RPMI7951 (cell line): ENCODE measurements around the gene GTF2F2. TPM values are rescaled to one million over a fixed set of nuclear protein-coding genes. Genes with fewer than 3 reads are reported as not detected.

Experiments
- DNase-seq: peaks from one replicate; pipeline ENCODE4 v3.0.0-alpha.2; 2012; ENCODE audit warnings: low read depth
- total RNA-seq: library from RNA; depleted of rRNA; stranded (reverse); fragments of >200 nt; shearing (Covaris generic); gene quantifications from 2 replicates; pipeline ENCODE4 v1.2.3, GENCODE V29; 2014

GTF2F2 gene
- total RNA-seq, 1 experiment from 2014 or later = 31.7 TPM

DNA sequence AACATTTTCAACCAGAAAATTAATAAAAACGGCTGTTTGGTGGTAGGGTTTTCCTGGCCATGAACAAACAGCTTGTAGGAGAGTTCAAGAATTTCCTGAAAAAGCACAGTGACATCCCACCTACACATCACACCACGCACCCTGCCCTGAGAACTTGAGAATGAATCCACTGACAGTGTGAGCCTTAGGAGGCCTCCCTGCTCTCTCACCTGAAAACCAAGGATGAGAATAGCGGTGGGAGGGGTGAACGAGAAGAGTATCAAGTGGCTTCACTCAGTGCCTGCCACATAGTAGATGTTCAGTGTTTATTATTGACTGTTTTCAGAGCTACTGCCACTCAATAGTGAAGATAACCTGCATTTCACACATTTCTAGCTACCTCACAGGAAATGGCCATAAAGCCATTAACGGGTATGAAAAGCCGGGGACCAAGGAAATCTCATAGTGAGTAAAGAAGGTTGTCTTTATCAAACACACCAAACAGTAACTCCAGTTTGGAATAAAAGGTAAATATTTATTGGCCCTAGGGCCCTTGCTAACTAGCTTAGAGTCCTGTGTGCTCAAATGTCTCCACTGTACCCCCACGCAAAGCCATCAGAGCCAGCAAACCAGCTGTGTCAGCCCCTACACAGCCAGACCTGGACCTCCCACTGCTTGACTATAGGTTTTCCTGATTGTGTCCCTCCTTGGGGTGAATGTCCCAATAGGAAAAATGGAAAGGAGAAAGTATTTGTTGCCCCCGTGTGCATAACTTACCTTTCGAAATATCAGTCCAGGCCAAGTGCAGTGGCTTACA is 180.1 kb downstream of the GTF2F2 start:
- DNase-seq = no peak

DNA sequence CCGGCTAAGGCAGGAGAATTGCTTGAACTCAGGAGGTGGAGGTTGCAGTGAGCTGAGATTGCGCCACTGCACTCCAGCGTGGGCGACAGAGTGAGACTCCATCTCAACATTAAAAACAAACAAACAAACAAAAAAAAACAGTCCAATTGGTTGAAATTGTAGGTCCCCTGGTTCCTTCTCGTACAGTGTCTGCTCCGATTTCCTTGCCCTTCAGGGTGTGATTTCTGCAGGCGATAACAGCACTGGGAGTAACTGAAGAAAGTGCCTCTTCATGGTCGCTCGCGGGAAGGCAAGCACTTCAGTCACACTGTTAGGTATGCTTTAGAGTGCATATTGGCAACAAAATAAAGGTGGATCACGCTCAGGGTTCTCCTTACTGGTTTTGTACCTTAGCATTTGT is 181.0 kb downstream of the GTF2F2 start:
- DNase-seq = no peak

- no peak for DNase-seq
Measured at GRCh38 chr13:45302507-45302906, 182.2 kb downstream of the GTF2F2 start.

- no peak for DNase-seq
Measured at GRCh38 chr13:45303026-45303425, 182.7 kb downstream of the GTF2F2 start.

DNA sequence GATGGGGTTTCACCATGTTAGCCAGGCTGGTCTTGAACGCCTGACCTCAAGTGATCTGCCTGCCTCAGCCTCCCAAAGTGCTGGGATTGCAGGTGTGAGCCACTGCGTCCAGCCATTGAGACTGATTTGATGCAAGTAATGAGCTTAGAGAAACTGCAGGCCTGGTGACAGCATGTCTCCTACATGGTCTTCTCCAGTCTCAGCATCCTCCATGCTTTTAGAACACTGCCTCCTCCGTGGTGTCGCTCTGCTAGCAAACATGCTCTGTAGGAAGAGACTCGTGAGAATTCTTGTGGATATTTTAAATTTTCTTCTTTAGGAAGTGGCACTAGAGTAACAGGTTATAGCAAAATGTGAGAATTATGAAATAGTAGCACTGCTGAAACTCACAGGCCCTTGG is 183.6 kb downstream of the GTF2F2 start:
- no peak for DNase-seq

- DNase-seq = no peak
Measured at GRCh38 chr13:45305079-45305478, 184.8 kb downstream of the GTF2F2 start.

DNA sequence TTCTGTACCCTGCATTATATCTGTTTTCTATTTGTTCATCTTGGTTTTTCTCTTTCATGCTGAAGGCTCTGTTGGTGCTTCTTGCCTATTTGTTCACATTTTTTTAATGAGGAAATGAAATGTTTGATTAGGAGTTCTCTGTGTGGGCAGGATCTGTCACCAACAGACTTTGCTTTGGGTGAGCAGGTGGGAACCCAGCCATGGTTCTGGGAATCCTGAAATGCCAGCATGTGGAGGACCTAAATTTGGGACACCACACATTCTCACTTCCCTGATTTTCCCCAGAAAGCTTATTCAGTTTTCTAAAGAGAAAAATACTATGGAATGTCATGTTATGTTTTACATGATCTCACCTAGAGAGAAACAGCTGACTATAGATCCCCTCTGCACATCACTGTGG is 186.7 kb downstream of the GTF2F2 start:
- DNase-seq = no peak

DNA sequence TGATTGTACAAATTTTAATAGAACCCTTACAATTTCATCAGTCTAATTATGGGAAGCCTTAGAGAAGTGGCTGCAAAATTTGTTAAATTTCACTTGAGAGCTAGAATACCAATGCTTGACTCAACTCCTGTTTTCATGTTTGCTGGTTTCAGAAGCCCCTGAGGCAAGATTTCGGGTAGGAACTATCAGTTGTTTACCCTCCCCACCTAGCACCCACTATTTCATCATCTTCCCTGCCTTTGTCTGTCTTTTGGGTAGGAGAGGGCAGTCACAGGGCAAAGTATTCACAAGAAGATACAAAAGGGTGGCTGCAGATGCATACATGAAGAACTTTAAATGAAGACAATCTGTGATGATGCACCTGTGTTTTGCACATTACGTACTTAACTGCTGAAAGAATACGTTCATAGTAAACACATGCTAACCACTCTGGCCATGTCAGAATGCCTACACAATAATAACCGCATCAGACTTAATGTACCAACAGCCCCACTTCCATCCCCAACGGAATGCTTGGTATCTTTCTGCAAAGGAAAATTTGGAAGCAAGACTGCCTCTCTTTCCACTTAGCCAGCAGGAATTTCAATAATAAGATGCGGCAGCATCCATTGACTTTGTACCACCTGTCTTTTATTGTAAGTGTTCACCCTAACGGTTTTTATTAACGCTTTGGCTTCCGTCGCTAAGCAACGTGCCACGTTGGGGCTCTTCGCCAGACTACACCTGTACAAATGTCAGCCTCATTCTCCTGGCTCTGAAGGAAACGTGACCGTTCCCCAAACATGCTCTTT is 190.2 kb downstream of the GTF2F2 start:
- DNase-seq = no peak

DNA sequence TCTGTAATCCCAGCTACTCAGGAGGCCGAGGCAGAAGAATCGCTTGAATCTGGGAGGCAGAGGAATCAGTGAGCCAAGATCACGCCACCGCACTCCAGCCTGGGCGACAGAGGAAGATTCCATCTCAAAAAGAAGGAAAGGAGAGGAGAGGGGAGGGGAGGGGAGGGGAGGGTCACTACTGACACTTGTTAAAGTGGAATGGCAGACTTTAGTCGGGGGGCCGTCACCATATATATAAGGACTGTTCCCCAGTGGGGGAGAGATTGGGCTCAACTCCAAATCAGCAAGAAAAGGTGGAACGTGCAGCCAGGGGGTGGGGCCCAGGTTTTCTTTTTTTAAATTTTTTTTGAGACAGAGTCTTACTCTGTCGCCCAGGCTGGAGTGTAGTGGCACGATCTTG is 194.5 kb downstream of the GTF2F2 start:
- no peak for DNase-seq

DNA sequence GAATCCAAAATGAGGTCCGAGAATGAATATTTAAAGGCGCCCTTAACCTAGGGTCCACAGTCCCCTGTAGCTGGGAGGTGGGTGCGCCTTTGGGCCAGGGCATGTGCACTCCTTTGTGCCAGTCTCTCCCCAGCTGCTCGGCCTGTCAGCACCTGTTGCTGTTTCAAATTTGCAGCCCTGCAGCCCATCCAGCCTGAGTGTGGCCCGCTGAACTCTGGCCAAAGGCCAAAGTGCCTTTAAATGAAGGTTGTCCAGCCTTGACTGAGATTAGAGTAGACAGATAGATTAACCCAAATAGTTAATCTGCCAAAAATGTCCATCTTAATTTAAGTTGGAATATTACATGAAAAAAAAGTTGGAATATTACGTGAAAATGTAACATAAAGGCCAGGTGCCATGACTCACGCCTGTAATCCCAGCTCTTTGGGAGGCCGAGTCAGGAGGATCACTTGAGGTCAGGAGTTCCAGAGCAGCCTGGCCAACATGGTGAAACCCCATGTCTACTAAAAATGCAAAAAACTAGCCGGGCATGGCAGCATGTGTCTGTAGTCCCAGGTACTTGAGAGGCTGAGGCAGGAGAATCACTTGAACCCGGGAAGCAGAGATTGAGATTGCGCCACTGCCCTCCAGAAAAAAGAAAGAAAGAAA is 195.3 kb downstream of the GTF2F2 start:
- DNase-seq = no peak

DNA sequence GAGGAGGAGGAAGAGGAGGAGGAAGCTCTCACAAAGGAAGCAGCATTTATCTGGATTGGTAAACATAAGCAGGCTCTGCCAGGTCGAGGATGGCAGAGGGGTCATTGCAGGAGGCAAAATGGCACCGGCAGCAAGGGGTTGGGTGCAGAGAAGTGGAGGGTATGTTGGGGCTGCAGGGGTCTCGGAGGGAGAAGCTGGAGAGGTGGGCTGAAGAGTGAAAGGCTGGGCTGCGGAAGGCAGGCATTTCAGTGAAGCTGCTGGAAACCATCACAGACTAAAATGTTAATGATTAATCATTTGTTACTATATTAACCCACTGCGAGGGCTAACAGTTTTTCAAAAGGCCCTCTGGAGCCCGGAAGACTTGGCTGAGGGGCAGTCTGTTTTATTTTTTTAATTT is 196.0 kb downstream of the GTF2F2 start:
- DNase-seq = no peak

DNA sequence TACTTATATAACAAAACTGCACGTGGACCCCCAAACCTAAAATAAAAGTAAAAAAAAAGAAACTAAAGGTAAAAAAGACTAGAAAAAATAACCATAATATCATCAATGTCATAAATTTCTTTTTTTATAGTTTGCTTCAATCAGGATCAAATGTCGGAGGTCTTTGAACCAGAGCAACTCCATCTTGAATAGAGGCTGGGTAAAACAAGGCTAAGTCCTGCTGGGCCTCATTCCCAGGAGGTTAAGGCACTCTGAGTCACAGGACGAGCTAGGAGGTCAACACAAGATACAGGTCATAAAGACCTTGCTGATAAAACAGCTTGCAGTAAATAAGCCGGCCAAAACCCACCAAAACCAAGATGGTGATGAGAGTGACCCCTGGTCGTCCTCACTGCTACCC is 196.7 kb downstream of the GTF2F2 start:
- DNase-seq = no peak

DNA sequence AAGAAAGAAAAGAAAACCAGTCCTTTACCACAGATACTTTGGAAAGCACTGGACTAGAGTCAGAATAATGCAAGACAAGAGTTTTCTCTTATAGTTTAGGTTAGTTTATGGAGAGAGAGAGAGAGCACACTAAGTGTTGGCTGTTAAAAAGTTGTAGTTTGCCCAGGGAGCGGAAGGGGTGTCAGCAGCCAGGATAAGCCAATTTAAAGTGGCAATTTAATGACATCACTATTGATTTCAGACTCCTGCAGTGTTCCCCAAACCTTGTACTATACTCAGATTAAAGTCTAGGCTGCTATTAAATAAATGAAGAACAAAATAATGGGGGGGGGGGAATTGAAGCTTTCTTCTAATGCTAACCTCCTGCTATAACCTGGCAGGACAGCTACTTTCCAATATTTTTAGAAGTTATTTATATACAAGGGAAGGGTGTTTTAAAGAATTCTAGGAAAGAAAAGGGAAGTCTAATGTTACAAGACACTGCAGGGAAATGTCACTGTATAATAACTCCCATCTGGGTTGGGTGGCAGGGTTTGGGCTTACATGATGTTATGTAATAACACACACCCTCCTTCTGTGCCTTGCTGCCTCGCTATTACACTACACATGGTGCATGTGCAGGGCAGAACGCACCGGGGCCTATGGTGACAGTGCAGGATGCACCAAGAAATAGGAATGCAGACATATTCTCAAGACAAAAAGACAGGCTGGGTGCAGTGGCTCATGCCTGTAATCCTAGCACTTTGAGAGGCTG is 200.7 kb downstream of the GTF2F2 start:
- no peak for DNase-seq

DNA sequence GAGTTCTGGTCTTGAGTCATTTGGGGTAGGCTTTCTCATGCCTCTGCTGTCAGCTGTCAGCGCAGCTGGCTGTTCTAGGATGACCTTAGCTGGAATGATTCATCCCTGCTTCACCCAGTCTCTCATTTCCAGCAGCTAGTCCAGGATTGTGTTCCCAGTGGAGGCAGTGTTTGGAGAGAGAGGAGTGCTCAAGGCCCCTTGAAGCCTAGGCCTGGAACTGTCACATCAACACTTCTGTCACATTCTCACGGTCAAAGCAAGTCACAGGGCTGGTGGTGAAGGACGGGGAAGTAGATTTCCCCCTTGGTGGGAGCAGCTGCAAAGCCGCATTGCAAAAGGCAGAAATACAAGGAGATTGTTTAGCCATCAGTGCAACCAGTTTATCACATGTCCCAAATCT is 205.5 kb downstream of the GTF2F2 start:
- DNase-seq = peak; percentile 86

GRCh38 chr13:45327253-45327955 is 207.1 kb downstream of the GTF2F2 start:
- no peak for DNase-seq

DNA sequence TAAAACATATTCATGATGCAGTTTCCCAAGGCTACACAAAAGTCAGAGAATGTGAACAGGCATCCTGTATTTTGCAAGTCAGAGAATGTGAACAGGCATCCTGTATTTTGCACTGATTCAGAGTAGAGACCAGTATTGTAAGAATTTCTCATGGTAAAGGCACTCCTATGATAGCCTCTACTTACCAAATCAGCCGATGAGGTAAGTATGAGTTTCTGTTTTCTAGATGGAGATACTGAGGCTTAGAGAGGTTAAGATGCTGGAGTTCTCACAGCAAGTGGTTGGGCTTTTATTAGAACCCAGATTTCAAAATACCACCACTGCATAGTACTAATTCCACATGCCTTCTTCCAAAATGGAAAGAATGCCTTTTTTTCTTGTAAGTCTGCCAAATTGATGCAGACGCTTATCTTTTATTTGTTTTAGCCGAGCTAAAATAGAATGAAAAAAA is 208.4 kb downstream of the GTF2F2 start:
- no peak for DNase-seq

- no peak for DNase-seq
Measured at GRCh38 chr13:45331123-45331619, 210.9 kb downstream of the GTF2F2 start.

DNA sequence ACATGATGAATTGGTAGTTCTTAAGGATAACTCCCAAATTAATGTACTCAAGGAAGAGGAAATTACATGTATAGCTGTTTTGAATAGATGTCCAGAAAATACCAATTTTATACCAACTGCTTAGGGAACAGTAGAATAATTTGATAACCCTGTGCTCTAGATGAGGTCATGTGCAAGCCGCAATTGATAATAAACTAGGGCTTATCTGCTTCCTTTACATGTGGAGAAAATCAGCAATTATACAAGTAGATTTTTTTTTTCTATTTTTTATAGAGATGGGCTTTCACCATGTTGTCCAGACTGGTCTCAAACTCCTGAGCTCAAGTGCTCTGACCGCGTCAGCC is 211.4 kb downstream of the GTF2F2 start:
- DNase-seq = no peak

DNA sequence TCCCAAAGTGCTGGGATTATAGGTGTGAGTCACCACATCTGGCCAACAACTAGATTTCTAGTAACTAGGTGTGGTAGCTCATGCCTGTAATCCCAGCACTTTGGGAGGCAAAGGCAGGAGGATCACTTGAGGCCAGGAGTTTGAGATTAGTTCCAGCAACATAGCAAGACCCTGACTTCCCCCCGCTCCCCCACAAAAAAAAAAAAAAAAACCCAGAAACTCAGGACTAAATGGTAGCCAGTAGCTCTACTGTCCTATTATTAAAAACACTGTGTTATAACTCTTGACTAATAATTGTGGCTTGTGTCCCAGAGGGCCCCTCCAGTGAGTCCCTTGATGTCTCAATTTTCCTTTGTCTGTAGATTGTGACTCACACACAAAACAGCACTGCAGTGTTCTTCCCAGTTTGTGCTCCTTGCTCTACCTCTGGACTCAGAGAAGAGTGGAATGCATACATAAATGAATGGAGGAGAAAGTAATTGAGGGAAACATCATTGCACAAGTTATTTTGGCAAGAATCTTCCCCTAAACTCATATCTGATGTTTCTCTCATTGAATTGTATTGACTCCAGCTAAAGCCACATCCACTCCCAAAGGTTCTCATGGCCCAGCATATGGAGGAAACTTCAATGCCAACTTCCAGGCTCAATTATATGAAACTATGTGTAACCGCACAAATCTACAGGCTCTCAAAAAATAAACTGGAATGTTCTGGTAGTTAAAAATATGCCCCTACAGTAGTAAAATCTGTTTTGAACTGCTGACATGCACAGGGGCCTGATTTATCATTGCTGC is 211.9 kb downstream of the GTF2F2 start:
- DNase-seq = peak; percentile 83

GRCh38 chr13:45332831-45333219 is 212.5 kb downstream of the GTF2F2 start:
- no peak for DNase-seq
